GM21825 (cell line): ENCODE measurements around the gene DYNLL2.
A peak's percentile ranks its signal among the peaks of the same experiment; 100 is the strongest.
"Not testable (repeated sequence)": the region's sequence is repeated elsewhere in the genome, so short reads cannot be mapped to it uniquely, and the experiment has no call there.

Source experiments
- ATAC-seq: cut with Tn5 transposase; IDR thresholded peaks from one replicate; pipeline ENCODE4 v1.9.1; 2021; ENCODE audit warnings: mild to moderate bottlenecking, moderate library complexity; ENCODE audit not compliant: unreplicated experiment

DYNLL2 gene

GRCh38 chr17:58082870-58083490 lies at the start of gene DYNLL2:
Gene DYNLL2 (plus strand): TSS chr17:58083419. CDS start chr17:58087091, 3,672 bp downstream.
- peak; percentile 67 for ATAC-seq

- ATAC-seq: no peak
Observed at GRCh38 chr17:58039975-58040374, 43.2 kb upstream of the DYNLL2 start.

GRCh38 chr17:58040386-58040785 lies 42.8 kb upstream of the DYNLL2 start:
- no peak for ATAC-seq

GRCh38 chr17:58041161-58041560 lies 42.1 kb upstream of the DYNLL2 start:
- no peak for ATAC-seq

- no peak for ATAC-seq
Observed at GRCh38 chr17:58043221-58044181, 39.7 kb upstream of the DYNLL2 start.

GRCh38 chr17:58044256-58044655 lies 39.0 kb upstream of the DYNLL2 start:
- not testable (repeated sequence) for ATAC-seq

GRCh38 chr17:58046239-58047094 lies 36.8 kb upstream of the DYNLL2 start:
- ATAC-seq: no peak

- no peak for ATAC-seq
Observed at GRCh38 chr17:58047376-58048150, 35.7 kb upstream of the DYNLL2 start.

- no peak for ATAC-seq
Observed at GRCh38 chr17:58049533-58049932, 33.7 kb upstream of the DYNLL2 start.

GRCh38 chr17:58050966-58051365 lies 32.3 kb upstream of the DYNLL2 start:
- no peak for ATAC-seq

- no peak for ATAC-seq
Observed at GRCh38 chr17:58051468-58051867, 31.8 kb upstream of the DYNLL2 start.

- no peak for ATAC-seq
Observed at GRCh38 chr17:58052407-58052806, 30.8 kb upstream of the DYNLL2 start.

GRCh38 chr17:58052945-58053715 lies 30.1 kb upstream of the DYNLL2 start:
- no peak for ATAC-seq

- ATAC-seq: no peak
Observed at GRCh38 chr17:58054641-58055040, 28.6 kb upstream of the DYNLL2 start.

GRCh38 chr17:58056476-58056875 lies 26.7 kb upstream of the DYNLL2 start:
- ATAC-seq: no peak

- ATAC-seq: no peak
Observed at GRCh38 chr17:58059141-58059540, 24.1 kb upstream of the DYNLL2 start.

GRCh38 chr17:58060596-58061191 lies 22.5 kb upstream of the DYNLL2 start:
- ATAC-seq: no peak

GRCh38 chr17:58061672-58062071 lies 21.5 kb upstream of the DYNLL2 start:
- ATAC-seq: no peak

GRCh38 chr17:58065238-58065637 lies 18.0 kb upstream of the DYNLL2 start:
- no peak for ATAC-seq
